H9 (cell line): ENCODE results near the gene NPAS3. TPM values are rescaled to one million over a fixed set of nuclear protein-coding genes. Genes with fewer than 3 reads are reported as not detected.

Source experiments
- DNase-seq: peaks from one replicate; pipeline ENCODE4 v3.0.0-alpha.2; 2017
- H2AFZ ChIP-seq: one replicate; pipeline ENCODE4 v1.6.1; 2013; ENCODE audit warnings: mild to moderate bottlenecking, low read length, control low read depth, moderate library complexity
- H2AK5ac ChIP-seq: 2 replicates; pipeline ENCODE4 v1.6.1; 2013; ENCODE audit warnings: low read length, control low read depth, mixed read lengths; ENCODE audit not compliant: insufficient read length
- H2BK120ac ChIP-seq: one replicate; pipeline ENCODE4 v1.6.1; 2013; ENCODE audit warnings: low read depth, mild to moderate bottlenecking, low read length, control low read depth, inconsistent platforms; ENCODE audit not compliant: poor library complexity, severe bottlenecking
- H2BK12ac ChIP-seq: 2 replicates; pipeline ENCODE4 v1.6.1; 2013; ENCODE audit warnings: low read length, control low read depth, mixed read lengths, low read depth; ENCODE audit not compliant: insufficient read length
- H2BK15ac ChIP-seq: 2 replicates; pipeline ENCODE4 v1.6.1; 2013; ENCODE audit warnings: low read depth, low read length, control low read depth
- H2BK20ac ChIP-seq: one replicate; pipeline ENCODE4 v1.6.1; 2013; ENCODE audit warnings: low read depth, mild to moderate bottlenecking, low read length, control low read depth, inconsistent platforms; ENCODE audit not compliant: poor library complexity, severe bottlenecking
- H2BK5ac ChIP-seq: 2 replicates; pipeline ENCODE4 v1.6.1; 2013; ENCODE audit warnings: low read length, control low read depth, mixed read lengths; ENCODE audit not compliant: insufficient read length
- H3K14ac ChIP-seq: 2 replicates; pipeline ENCODE4 v1.6.1; 2013; ENCODE audit warnings: low read length, control low read depth; ENCODE audit not compliant: insufficient read depth
- H3K18ac ChIP-seq: 2 replicates; pipeline ENCODE4 v1.6.1; 2013; ENCODE audit warnings: low read depth, mild to moderate bottlenecking, mixed read lengths, low read length, control low read depth; ENCODE audit not compliant: insufficient read length
- H3K23ac ChIP-seq: 2 replicates; pipeline ENCODE4 v1.6.1; 2013; ENCODE audit warnings: low read length, control low read depth, mixed read lengths, low read depth; ENCODE audit not compliant: insufficient read length
- H3K23me2 ChIP-seq: 2 replicates; pipeline ENCODE4 v1.6.1; 2013; ENCODE audit warnings: low read depth, mild to moderate bottlenecking, mixed read lengths, low read length, control low read depth; ENCODE audit not compliant: insufficient read length, poor library complexity, severe bottlenecking
- H3K27ac ChIP-seq: 2 replicates; pipeline ENCODE4 v1.5.1; 2013; ENCODE audit warnings: low read length, control low read depth, mixed read lengths, low read depth; ENCODE audit not compliant: insufficient read length
- H3K27me3 ChIP-seq: 2 replicates; pipeline ENCODE4 v1.6.1; 2013; ENCODE audit warnings: low read length, control low read depth, inconsistent platforms; ENCODE audit not compliant: insufficient read depth
- H3K4ac ChIP-seq: 2 replicates; pipeline ENCODE4 v1.6.1; 2013; ENCODE audit warnings: low read depth, mild to moderate bottlenecking, control low read depth, inconsistent platforms, low read length, moderate library complexity
- H3K4me1 ChIP-seq: 2 replicates; pipeline ENCODE4 v1.6.1; 2013; ENCODE audit warnings: low read length, control low read depth, inconsistent platforms; ENCODE audit not compliant: insufficient read depth
- H3K4me2 ChIP-seq: 2 replicates; pipeline ENCODE4 v1.6.1; 2013; ENCODE audit warnings: low read length, control low read depth, mixed read lengths; ENCODE audit not compliant: insufficient read length, insufficient read depth
- H3K56ac ChIP-seq: 2 replicates; pipeline ENCODE4 v1.6.1; 2013; ENCODE audit warnings: low read depth, mild to moderate bottlenecking, mixed read lengths, low read length, control low read depth; ENCODE audit not compliant: insufficient read length
- H3K79me1 ChIP-seq: 2 replicates; pipeline ENCODE4 v1.6.1; 2013; ENCODE audit warnings: low read depth, mild to moderate bottlenecking, moderate library complexity, low read length, control low read depth, inconsistent platforms; ENCODE audit not compliant: insufficient read depth, poor library complexity, severe bottlenecking
- H3K79me2 ChIP-seq: 2 replicates; pipeline ENCODE4 v1.6.1; 2013; ENCODE audit warnings: low read length, control low read depth, inconsistent platforms; ENCODE audit not compliant: insufficient read depth
- H3K9ac ChIP-seq: 2 replicates; pipeline ENCODE4 v1.6.1; 2013; ENCODE audit warnings: low read length, control low read depth, mixed read lengths; ENCODE audit not compliant: insufficient read length; ENCODE audit errors: extremely low read depth
- H3K9me3 ChIP-seq: one replicate; pipeline ENCODE4 v1.6.1; 2013; ENCODE audit warnings: low read depth, low read length, inconsistent platforms; ENCODE audit not compliant: control insufficient read depth
- H3T11ph ChIP-seq: one replicate; pipeline ENCODE4 v1.6.1; 2013; ENCODE audit warnings: mild to moderate bottlenecking, low read length, control low read depth, inconsistent platforms
- H4K20me1 ChIP-seq: one replicate; pipeline ENCODE4 v1.6.1; 2013; ENCODE audit not compliant: control insufficient read depth, insufficient read length, insufficient read depth
- H4K5ac ChIP-seq: 2 replicates; pipeline ENCODE4 v1.6.1; 2013; ENCODE audit warnings: low read depth, mild to moderate bottlenecking, mixed read lengths, low read length, control low read depth; ENCODE audit not compliant: insufficient read length
- H4K8ac ChIP-seq: replicated peaks from 2 replicates; pipeline ENCODE4 v1.6.1; 2013; ENCODE audit warnings: low read length, control low read depth, mixed read lengths, low read depth; ENCODE audit not compliant: insufficient read length
- H4K91ac ChIP-seq: 2 replicates; pipeline ENCODE4 v1.6.1; 2013; ENCODE audit warnings: low read depth, mild to moderate bottlenecking, moderate library complexity, mixed read lengths, low read length, control low read depth; ENCODE audit not compliant: insufficient read length
- H3K27ac Mint-ChIP-seq, 3 experiments: 2 replicates in 2 of 3; 3 replicates in 1 of 3; pipeline ENCODE4 v1.8.0; 2020 to 2021; ENCODE audit warnings: mixed read lengths in 3 of 3, mild to moderate bottlenecking in 1 of 3, moderate library complexity in 1 of 3
- H3K27me3 Mint-ChIP-seq: 2 replicates; pipeline ENCODE4 v1.8.0; 2021; ENCODE audit warnings: low read depth, mild to moderate bottlenecking, moderate library complexity, mixed read lengths
- H3K36me3 Mint-ChIP-seq, 3 experiments: 2 replicates in 2 of 3; 3 replicates in 1 of 3; pipeline ENCODE4 v1.8.0; 2020 to 2021; ENCODE audit warnings: low read depth in 3 of 3, mixed read lengths in 3 of 3; ENCODE audit not compliant: insufficient read depth in 1 of 3
- H3K4me1 Mint-ChIP-seq, 2 experiments: 2 replicates each; pipeline ENCODE4 v1.8.0; 2020; ENCODE audit warnings: mixed read lengths in 2 of 2
- H3K4me3 Mint-ChIP-seq, 2 experiments: 2 replicates in 1 of 2; 3 replicates in 1 of 2; pipeline ENCODE4 v1.8.0; 2020 to 2021; ENCODE audit warnings: mild to moderate bottlenecking in 2 of 2, mixed read lengths in 2 of 2, moderate library complexity in 1 of 2
- H3K9me3 Mint-ChIP-seq, 2 experiments: 2 replicates in 1 of 2; 3 replicates in 1 of 2; pipeline ENCODE4 v1.8.0; 2020; ENCODE audit warnings: mild to moderate bottlenecking in 2 of 2, mixed read lengths in 2 of 2, moderate library complexity in 1 of 2
- CTCF ChIP-seq: fragments of 200-600 bp; sonication (generic); conservative IDR thresholded peaks from 3 replicates; pipeline ENCODE4 v1.8.0; 2021; ENCODE audit warnings: antibody characterized with exemption, mild to moderate bottlenecking
- WGBS: extraction: QIAGEN DNeasy Blood & Tissue Kit; methylation state at CpG from one replicate; pipeline ENCODE4 v1.1.7; 2013; ENCODE audit warnings: missing lambda C conversion rate, low lambda C conversion rate, mixed read lengths; ENCODE audit not compliant: insufficient read length; ENCODE audit errors: extremely low coverage; 5-methylcytosine and 5-hydroxymethylcytosine counted together
- total RNA-seq: library from RNA; stranded (reverse); gene quantifications from 2 replicates; pipeline ENCODE4 v1.2.1, GENCODE V29; 2021

NPAS3 gene
- total RNA-seq, 1 experiment from 2014 or later = 0.17 TPM

DNA sequence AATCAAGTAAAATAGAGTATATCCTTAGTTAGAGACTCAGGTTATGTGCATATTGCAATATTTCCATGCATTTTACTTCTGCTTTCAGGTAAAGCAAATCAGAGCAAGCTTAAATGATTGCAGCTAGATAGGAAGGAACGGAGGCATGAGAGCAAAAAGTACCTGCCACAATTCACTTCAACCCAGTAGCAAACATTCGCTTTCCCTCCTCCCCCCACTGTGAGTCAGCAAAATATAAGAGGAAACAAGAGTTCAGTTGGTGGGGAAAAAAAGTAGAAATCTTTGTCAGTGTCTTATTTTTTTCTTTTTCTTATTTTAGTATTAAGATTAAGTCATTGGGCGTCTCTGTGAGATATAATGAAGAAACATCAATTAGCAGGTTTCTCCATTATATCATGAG is 475.4 kb downstream of the NPAS3 start:
- no peak overlapping the region for H2BK120ac ChIP-seq
- no peak overlapping the region for H3K4ac ChIP-seq
- no peak overlapping the region for H2BK12ac ChIP-seq
- H4K5ac ChIP-seq = no peak overlapping the region
- Mint-ChIP-seq H3K4me1 (peaks cover 5 to 6% of the 10 kb centered on the region in 2 experiments), H3K4me3 (no peak overlapping the region), H3K27me3 (no peaks in the 10 kb centered on the region), H3K36me3 (0 out of 7 replicates have a peak, but pooled peaks cover 0 to 5% (median 0%) of the 10 kb centered on the region in 3 experiments), H3K27ac (no peak overlapping the region), H3K9me3 (peaks cover 0 to 5% of the 10 kb centered on the region in 2 experiments; a peak in 3 of 5 replicates)
- no peak for TF ChIP-seq CTCF
- no peaks in the 10 kb centered on the region for H3K27me3 ChIP-seq
- H3K27ac ChIP-seq = no peak overlapping the region
- no peak overlapping the region for H3K9ac ChIP-seq
- no peak overlapping the region for H2BK20ac ChIP-seq
- H3K79me2 ChIP-seq = no peaks in the 10 kb centered on the region
- no peak overlapping the region for H4K8ac ChIP-seq
- no peak overlapping the region for H3K23ac ChIP-seq
- no peaks in the 10 kb centered on the region for H3K79me1 ChIP-seq
- no peaks in the 10 kb centered on the region for H3K9me3 ChIP-seq
- H3T11ph ChIP-seq = no peak overlapping the region
- no peak overlapping the region for H2AK5ac ChIP-seq
- H4K20me1 ChIP-seq = no peaks in the 10 kb centered on the region
- H3K4me2 ChIP-seq = no peak overlapping the region
- no peak overlapping the region for H3K18ac ChIP-seq
- no peaks in the 10 kb centered on the region for H3K23me2 ChIP-seq
- H2AFZ ChIP-seq = no peak overlapping the region
- no peak overlapping the region for H3K56ac ChIP-seq
- no peaks in the 10 kb centered on the region for H3K4me1 ChIP-seq
- no peak for DNase-seq
- no peak overlapping the region for H2BK15ac ChIP-seq
- H2BK5ac ChIP-seq = no peak overlapping the region
- no CpG with 5 or more reads among the region's 3 CpGs for WGBS
- no peak overlapping the region for H4K91ac ChIP-seq
- H3K14ac ChIP-seq = no peak overlapping the region
